ENCODE results near the gene PI3. TPM values are rescaled to one million over a fixed set of nuclear protein-coding genes. Genes with fewer than 3 reads are reported as not detected.

PI3 gene
- total and polyA plus RNA-seq, 4 donors, result 0.96 to 2.0 (median 1.1) TPM; not detected in 1

Other genes with a start within 250 kb of the PI3 start
- 10 to 100 TPM; 11.6 to 13.4 TPM for gene TOMM34, start 214.5 kb upstream of the PI3 start, total RNA-seq
- 1 to 10 TPM; 5.1 to 7.9 TPM for gene TOMM34, start 214.5 kb upstream of the PI3 start, polyA plus RNA-seq
- gene STK4, start 208.4 kb upstream of the PI3 start, total RNA-seq, result 10 to 100 TPM; 40.1 to 41.0 TPM
- gene STK4, start 208.4 kb upstream of the PI3 start, polyA plus RNA-seq, result 1 to 10 TPM; 5.4 to 9.8 TPM
- not detected for gene KCNS1, start 73.8 kb upstream of the PI3 start, total RNA-seq
- gene KCNS1, start 73.8 kb upstream of the PI3 start, polyA plus RNA-seq, result not detected
- not detected for gene WFDC5, start 59.7 kb upstream of the PI3 start, total RNA-seq
- gene WFDC5, start 59.7 kb upstream of the PI3 start, polyA plus RNA-seq, result not detected
- not detected for gene WFDC12, start 50.4 kb upstream of the PI3 start, total RNA-seq
- gene WFDC12, start 50.4 kb upstream of the PI3 start, polyA plus RNA-seq, result not detected
- gene SEMG1, start 32.1 kb downstream of the PI3 start, total RNA-seq, result not detected
- not detected for gene SEMG1, start 32.1 kb downstream of the PI3 start, polyA plus RNA-seq
- gene SEMG2, start 46.5 kb downstream of the PI3 start, total RNA-seq, result not detected
- gene SEMG2, start 46.5 kb downstream of the PI3 start, polyA plus RNA-seq, result not detected
- gene SLPI, start 79.7 kb downstream of the PI3 start, total RNA-seq, result 100 to 1,000 TPM in 1 of 2 donors, 10 to 100 TPM in 1; 41.2 to 151 TPM
- gene SLPI, start 79.7 kb downstream of the PI3 start, polyA plus RNA-seq, result 10 to 100 TPM; 24.4 to 34.8 TPM
- not detected for gene RBPJL, start 131.9 kb downstream of the PI3 start, total RNA-seq
- gene RBPJL, start 131.9 kb downstream of the PI3 start, polyA plus RNA-seq, result under 1 TPM; 0.08 to 0.38 TPM
- gene MATN4, start 133.4 kb downstream of the PI3 start, total RNA-seq, result under 1 TPM; 0.42 to 0.69 TPM
- gene MATN4, start 133.4 kb downstream of the PI3 start, polyA plus RNA-seq, result under 1 TPM in 1 of 2 donors, not detected in 1; 0.18 TPM
- 100 to 1,000 TPM in 1 of 2 donors, 10 to 100 TPM in 1; 51.2 to 114 TPM for gene SDC4, start 173.5 kb downstream of the PI3 start, total RNA-seq
- gene SDC4, start 173.5 kb downstream of the PI3 start, polyA plus RNA-seq, result 10 to 100 TPM; 19.2 to 50.6 TPM
- 10 to 100 TPM; 20.3 to 25.0 TPM for gene SYS1, start 188.3 kb downstream of the PI3 start, total RNA-seq
- gene SYS1, start 188.3 kb downstream of the PI3 start, polyA plus RNA-seq, result 10 to 100 TPM; 14.3 to 14.4 TPM
- under 1 TPM; 0.66 to 0.91 TPM for gene TP53TG5, start 203.4 kb downstream of the PI3 start, total RNA-seq
- gene TP53TG5, start 203.4 kb downstream of the PI3 start, polyA plus RNA-seq, result not detected
- 100 to 1,000 TPM; 104 to 123 TPM for gene DBNDD2, start 233.4 kb downstream of the PI3 start, total RNA-seq
- 100 to 1,000 TPM; 140 to 231 TPM for gene DBNDD2, start 233.4 kb downstream of the PI3 start, polyA plus RNA-seq
- 100 to 1,000 TPM; 113 TPM for gene PIGT, start 241.2 kb downstream of the PI3 start, total RNA-seq
- gene PIGT, start 241.2 kb downstream of the PI3 start, polyA plus RNA-seq, result 100 to 1,000 TPM in 1 of 2 donors, 10 to 100 TPM in 1; 69.0 to 151 TPM

Data from aorta (tissue), 4 donors.